Panc1 (cell line): ENCODE measurements around the gene MYH10. TPM values are rescaled to one million over a fixed set of nuclear protein-coding genes. Genes with fewer than 3 reads are reported as not detected.

Experiments
- ATAC-seq: fragments of 200-7000 bp; cut with Tn5 transposase; 2 replicates; pipeline ENCODE4 v1.9.1; 2020; ENCODE audit warnings: mild to moderate bottlenecking, moderate library complexity
- BruUV-seq: library from RNA; stranded (reverse); fragments of 400-500 nt; replicated peaks from 2 replicates; lab custom pipeline; 2021; lab: Mats Ljungman, UMichigan
- CTCF ChIA-PET: fragments of 300-600 bp; sonication (Branson Sonifier 250); formaldehyde crosslinking; loops from one replicate; lab custom pipeline; 2022; ENCODE audit warnings: antibody characterized with exemption; lab: Charles Lee
- POLR2A ChIA-PET: fragments of 300-600 bp; sonication (Branson Sonifier 250); formaldehyde crosslinking; loops from one replicate; lab custom pipeline; 2022; ENCODE audit warnings: antibody characterized with exemption; lab: Charles Lee
- DNase-seq: peaks from one replicate; pipeline ENCODE4 v3.0.0-alpha.2; 2010; ENCODE audit warnings: low read depth, low spot score
- H3K27ac ChIP-seq: 2 replicates; pipeline ENCODE4 v1.5.1; 2011; ENCODE audit warnings: mild to moderate bottlenecking, low read length, inconsistent platforms
- H3K27me3 ChIP-seq: fragments of 200-500 bp; sonication (Bioruptor generic); 2 replicates; pipeline ENCODE4 v1.6.0; 2014; ENCODE audit warnings: low read length, inconsistent platforms; ENCODE audit not compliant: control insufficient read depth, insufficient read depth
- H3K36me3 ChIP-seq: fragments of 200-500 bp; sonication (Bioruptor generic); 2 replicates; pipeline ENCODE4 v1.5.1; 2014; ENCODE audit warnings: inconsistent platforms, mild to moderate bottlenecking, low read length, moderate library complexity; ENCODE audit not compliant: control insufficient read depth, insufficient read depth
- H3K4me1 ChIP-seq: 2 replicates; pipeline ENCODE4 v1.5.1; 2011; ENCODE audit warnings: inconsistent platforms, mild to moderate bottlenecking, low read length, moderate library complexity; ENCODE audit not compliant: control insufficient read depth, insufficient read depth
- H3K4me3 ChIP-seq, 2 experiments: 2 replicates each; pipeline ENCODE4 v1.5.1; 2011 to 2012; ENCODE audit warnings: low read depth in 2 of 2, low read length in 2 of 2, mild to moderate bottlenecking in 2 of 2, inconsistent platforms in 1 of 2, moderate library complexity in 1 of 2
- H3K9me3 ChIP-seq: fragments of 200-500 bp; sonication (Bioruptor generic); 2 replicates; pipeline ENCODE4 v1.5.1; 2014; ENCODE audit warnings: low read depth, mild to moderate bottlenecking, inconsistent platforms, low read length, moderate library complexity; ENCODE audit not compliant: control insufficient read depth, insufficient read depth
- CTCF ChIP-seq: fragments of 450-650 bp; IDR thresholded peaks from 2 replicates; pipeline ENCODE4 v1.5.1; 2017; ENCODE audit warnings: mild to moderate bottlenecking
- POLR2AphosphoS5 ChIP-seq: IDR thresholded peaks from 2 replicates; pipeline ENCODE4 v1.6.1; 2012; ENCODE audit warnings: mild to moderate bottlenecking, low read depth, low read length, moderate library complexity
- REST ChIP-seq, 2 experiments: IDR thresholded peaks; 2 replicates each; pipeline ENCODE4 v1.6.1; 2011 to 2012; ENCODE audit warnings: low read depth in 2 of 2, control low read depth in 1 of 2, low read length in 1 of 2, mild to moderate bottlenecking in 1 of 2, moderate library complexity in 1 of 2; ENCODE audit not compliant: insufficient read depth in 1 of 2
- SIN3A ChIP-seq: IDR thresholded peaks from 2 replicates; pipeline ENCODE4 v1.6.1; 2012; ENCODE audit warnings: low read depth, mild to moderate bottlenecking, low read length, moderate library complexity, borderline replicate concordance; ENCODE audit not compliant: insufficient read depth
- TCF7L2 ChIP-seq: IDR thresholded peaks from 2 replicates; pipeline ENCODE4 v1.6.1; 2011; ENCODE audit warnings: mild to moderate bottlenecking, low read depth, low read length, inconsistent platforms
- in situ Hi-C: cut with HindIII; loops from 2 replicates; pipeline ENCODE4 v1.10.0; 2016; ENCODE audit warnings: low sequenced_read_pairs, low pct_unique_long_range_greater_than_20kb
- intact Hi-C: fragments of 100-400 bp; cut with micrococcal nuclease; formaldehyde crosslinking; loops from one replicate; pipeline ENCODE4 v1.10.0; 2022; ENCODE audit not compliant: unreplicated experiment
- total RNA-seq: library from RNA; stranded (reverse); gene quantifications from one replicate; pipeline ENCODE4 v1.2.1, GENCODE V29; 2021; ENCODE audit not compliant: unreplicated experiment

Gene MYH10
- total RNA-seq, 1 experiment from 2014 or later, result 36.5 TPM

- ATAC-seq (no peak), DNase-seq (no peak)
- BruUV-seq, result no TSS peak
- CTCF ChIA-PET, result no interaction called here
- no peak for TF ChIP-seq CTCF
- TF ChIP-seq REST (IDR thresholded peaks at IDR 0.05; ENCODE audit: insufficient read depth in 1 of 2, low read depth in 2 of 2, low read length in 1 of 2), result no peak
- TF ChIP-seq POLR2AphosphoS5, result no peak
- TF ChIP-seq SIN3A, result no peak
- no peak for TF ChIP-seq TCF7L2
- H3K4me3 ChIP-seq, result no peak overlapping the region
- H3K36me3 ChIP-seq, result no peaks in the 10 kb centered on the region
- H3K9me3 ChIP-seq, result no peaks in the 10 kb centered on the region
- H3K27me3 ChIP-seq, result no peaks in the 10 kb centered on the region
- in situ Hi-C loops, result no loop called here
- H3K27ac ChIP-seq, result no peak overlapping the region
- H3K4me1 ChIP-seq, result no peaks in the 10 kb centered on the region; the same call in 1 of the 2 replicates
- POLR2A ChIA-PET, result no interaction called here
- intact Hi-C loops, result no loop called here
These were observed 73.2 kb downstream of the MYH10 start for GRCh38 chr17:8557176-8557806.

- intact Hi-C loops (no loop called here), in situ Hi-C loops (no loop called here)
- H3K36me3 ChIP-seq, result no peaks in the 10 kb centered on the region
- no peaks in the 10 kb centered on the region for H3K9me3 ChIP-seq
- ChIA-PET POLR2A (no interaction called here), CTCF (no interaction called here)
- no peaks in the 10 kb centered on the region for H3K27me3 ChIP-seq
- DNase-seq (no peak), ATAC-seq (no peak)
- H3K4me1 ChIP-seq, result no peaks in the 10 kb centered on the region; the same call in 1 of the 2 replicates
- no peak overlapping the region for H3K4me3 ChIP-seq
- TF ChIP-seq CTCF (no peak), REST (IDR thresholded peaks at IDR 0.05; ENCODE audit: insufficient read depth in 1 of 2, low read depth in 2 of 2, low read length in 1 of 2) (no peak), SIN3A (no peak), POLR2AphosphoS5 (no peak), TCF7L2 (no peak)
- no TSS peak for BruUV-seq
- H3K27ac ChIP-seq, result no peak overlapping the region
These were observed 74.5 kb downstream of the MYH10 start for GRCh38 chr17:8556074-8556473.
